ENCODE data around the gene EDAR. TPM values are rescaled to one million over a fixed set of nuclear protein-coding genes. Genes with fewer than 3 reads are reported as not detected.

Gene EDAR
- polyA plus RNA-seq, 1 of the 3 experiments (the other 2 are of a cell fraction), result not detected

- TF ChIP-seq FOXJ3 (CRISPR knock-in tag; IDR thresholded peaks at IDR 0.05) (no peak), NFIC (IDR thresholded peaks at IDR 0.05; ENCODE audit: borderline replicate concordance) (no peak), MAX (IDR thresholded peaks at IDR 0.05; ENCODE audit: low read depth) (no peak), TEAD4 (IDR thresholded peaks at IDR 0.05; ENCODE audit: borderline replicate concordance, insufficient read depth) (no peak), FOXM1 (IDR thresholded peaks at IDR 0.05; ENCODE audit: low read depth) (no peak), ELF1 (IDR thresholded peaks at IDR 0.05) (no peak), ZBTB33 (IDR thresholded peaks at IDR 0.05; ENCODE audit: borderline replicate concordance, low read depth) (no peak), USF1 (IDR thresholded peaks at IDR 0.05; ENCODE audit: borderline replicate concordance, low read depth) (no peak), GATA2 (CRISPR knock-in tag; IDR thresholded peaks at IDR 0.05) (no peak), RFX5 (IDR thresholded peaks at IDR 0.05; ENCODE audit: low read length) (no peak), PBX3 (IDR thresholded peaks at IDR 0.05) (no peak)
- Histone ChIP-seq H3K4me2 (no peak overlapping the region), H3K9me3 (no peaks in the 10 kb centered on the region), H3K4me3 (ENCODE audit: low read depth in 2 of 2, low read length in 1 of 2) (no peak overlapping the region), H3K9ac (no peak overlapping the region), H3K79me2 (ENCODE audit: insufficient read depth) (no peaks in the 10 kb centered on the region), H3K27me3 (ENCODE audit: insufficient read depth) (peaks cover 4% of the 10 kb centered on the region; the same call in 1 of the 2 replicates), H3K36me3 (replicated peaks in 1 of 2; ENCODE audit: control insufficient read depth in 1 of 2, insufficient read depth in 2 of 2, low read length in 1 of 2) (no peaks in the 10 kb centered on the region), H4K20me1 (ENCODE audit: insufficient read depth) (no peaks in the 10 kb centered on the region), H3F3A (replicated peaks; ENCODE audit: insufficient read depth) (no peaks in the 10 kb centered on the region), H3K27ac (ENCODE audit: low read depth in 2 of 2, low read length in 1 of 2) (no peak overlapping the region), H3K9me2 (no peaks in the 10 kb centered on the region), H2AFZ (ENCODE audit: low read depth) (no peak overlapping the region), H3K4me1 (ENCODE audit: control insufficient read depth in 1 of 2, insufficient read depth in 2 of 2, low read depth in 1 of 2, low read length in 1 of 2) (no peaks in the 10 kb centered on the region; a peak in 1 of 4 replicates)
- ChIA-PET CTCF (interaction anchor here (2.6 kb wide), 1 partner anchor 9 kb away, joined by 14 read pairs; no protein-coding TSS in a partner anchor), POLR2A (no interaction called here)
- WGBS (ENCODE audit: low lambda C conversion rate), result 87% methylated on average over 19 of the region's 19 CpGs
- no peak for DNase-seq
Observed at GRCh38 chr2:108919571-108920373, 69.2 kb downstream of the EDAR start.

- no peak overlapping the region for H3K4me3 ChIP-seq (ENCODE audit: low read depth in 2 of 2, low read length in 1 of 2)
- ChIA-PET POLR2A (no interaction called here), CTCF (interaction anchor here (1.4 to 2.6 kb wide), 2 partner anchors 10 to 39 kb away, joined by 3 to 14 read pairs; no protein-coding TSS in a partner anchor)
- H3K4me1 ChIP-seq (ENCODE audit: control insufficient read depth in 1 of 2, insufficient read depth in 2 of 2, low read depth in 1 of 2, low read length in 1 of 2), result no peaks in the 10 kb centered on the region; a peak in 1 of 4 replicates
- no peaks in the 10 kb centered on the region for H3K9me3 ChIP-seq
- no peaks in the 10 kb centered on the region for H3K9me2 ChIP-seq
- no peak overlapping the region for H3K27ac ChIP-seq (ENCODE audit: low read depth in 2 of 2, low read length in 1 of 2)
- H3K27me3 ChIP-seq (ENCODE audit: insufficient read depth), result peaks cover 4% of the 10 kb centered on the region; the same call in 1 of the 2 replicates
- H3K9ac ChIP-seq, result no peak overlapping the region
- H3K4me2 ChIP-seq, result no peak overlapping the region
- WGBS (ENCODE audit: low lambda C conversion rate), result 84% methylated on average over 13 of the region's 14 CpGs
- no peaks in the 10 kb centered on the region for H3F3A ChIP-seq (replicated peaks; ENCODE audit: insufficient read depth)
- H3K79me2 ChIP-seq (ENCODE audit: insufficient read depth), result no peaks in the 10 kb centered on the region
- H4K20me1 ChIP-seq (ENCODE audit: insufficient read depth), result no peaks in the 10 kb centered on the region
- H2AFZ ChIP-seq (ENCODE audit: low read depth), result no peak overlapping the region
- no peak for DNase-seq
- no peaks in the 10 kb centered on the region for H3K36me3 ChIP-seq (replicated peaks in 1 of 2; ENCODE audit: control insufficient read depth in 1 of 2, insufficient read depth in 2 of 2, low read length in 1 of 2)
- TF ChIP-seq MAX (IDR thresholded peaks at IDR 0.05; ENCODE audit: low read depth) (no peak), EZH2phosphoT487 (IDR thresholded peaks at IDR 0.05; ENCODE audit: borderline replicate concordance, low read depth) (no peak), USF2 (IDR thresholded peaks at IDR 0.05; ENCODE audit: borderline replicate concordance, low read depth, low read length) (no peak), ZBTB33 (IDR thresholded peaks at IDR 0.05; ENCODE audit: borderline replicate concordance, low read depth) (no peak), PBX3 (IDR thresholded peaks at IDR 0.05) (no peak), GATA2 (CRISPR knock-in tag; IDR thresholded peaks at IDR 0.05) (no peak), RCOR1 (IDR thresholded peaks at IDR 0.05; ENCODE audit: low read length) (no peak), FOXJ3 (CRISPR knock-in tag; IDR thresholded peaks at IDR 0.05) (no peak), TEAD4 (IDR thresholded peaks at IDR 0.05; ENCODE audit: borderline replicate concordance, insufficient read depth) (no peak), TAF1 (IDR thresholded peaks at IDR 0.05; ENCODE audit: borderline replicate concordance, low read depth, low read length) (no peak)
Observed at GRCh38 chr2:108918941-108919341, 70.1 kb downstream of the EDAR start.
